HG03565 (cell line): ENCODE results near the gene NR1D2.
A peak's percentile ranks its signal among the peaks of the same experiment; 100 is the strongest.
"Not testable (repeated sequence)": the region's sequence is repeated elsewhere in the genome, so short reads cannot be mapped to it uniquely, and the experiment has no call there.

Experiments used
- ATAC-seq: cut with Tn5 transposase; IDR thresholded peaks from one replicate; pipeline ENCODE4 v1.9.1; 2021; ENCODE audit warnings: mild to moderate bottlenecking, moderate library complexity; ENCODE audit not compliant: unreplicated experiment

NR1D2 gene

GRCh38 chr3:23944861-23945662, at the start of gene NR1D2:
Gene NR1D2, plus strand, starts transcription at chr3:23945286. Its CDS starts 293 bp downstream, at chr3:23945579.
- ATAC-seq, result peak; percentile 32

GRCh38 chr3:23900744-23901143, 44.3 kb upstream of the NR1D2 start:
- ATAC-seq, result no peak

- ATAC-seq, result no peak
Observed at GRCh38 chr3:23904545-23904944, 40.5 kb upstream of the NR1D2 start.

GRCh38 chr3:23909341-23909740, 35.7 kb upstream of the NR1D2 start:
- ATAC-seq, result no peak

- ATAC-seq, result no peak
Observed at GRCh38 chr3:23911397-23911796, 33.7 kb upstream of the NR1D2 start.

GRCh38 chr3:23912335-23912734, 32.8 kb upstream of the NR1D2 start:
- not testable (repeated sequence) for ATAC-seq

- no peak for ATAC-seq
Observed at GRCh38 chr3:23913182-23913581, 31.9 kb upstream of the NR1D2 start.

- peak; percentile 20 for ATAC-seq
Observed at GRCh38 chr3:23913873-23914743, 31.0 kb upstream of the NR1D2 start.

- no peak for ATAC-seq
Observed at GRCh38 chr3:23915537-23916108, 29.5 kb upstream of the NR1D2 start.

GRCh38 chr3:23916152-23916885, 28.8 kb upstream of the NR1D2 start:
- peak; percentile 30 for ATAC-seq

GRCh38 chr3:23916886-23917678, 28.0 kb upstream of the NR1D2 start, which contains the start of the genes NKIRAS1 and RPL15:
Gene NKIRAS1, minus strand, starts transcription at chr3:23916990. Its CDS starts 6,086 bp downstream, at chr3:23910904.
Gene RPL15, plus strand, starts transcription at chr3:23917132. Its CDS starts 728 bp downstream, at chr3:23917860.
- peak; percentile 91 for ATAC-seq

GRCh38 chr3:23917679-23918303, 27.3 kb upstream of the NR1D2 start:
- not testable (repeated sequence) for ATAC-seq

- not testable (repeated sequence) for ATAC-seq
Observed at GRCh38 chr3:23918331-23918730, 26.8 kb upstream of the NR1D2 start.

GRCh38 chr3:23919628-23920027, 25.5 kb upstream of the NR1D2 start:
- no peak for ATAC-seq

- no peak for ATAC-seq
Observed at GRCh38 chr3:23920151-23920655, 24.9 kb upstream of the NR1D2 start.

- no peak for ATAC-seq
Observed at GRCh38 chr3:23921052-23921511, 24.0 kb upstream of the NR1D2 start.

GRCh38 chr3:23923786-23924185, 21.3 kb upstream of the NR1D2 start:
- no peak for ATAC-seq

GRCh38 chr3:23926246-23926645, 18.8 kb upstream of the NR1D2 start:
- no peak for ATAC-seq

- ATAC-seq, result no peak
Observed at GRCh38 chr3:23926736-23927135, 18.4 kb upstream of the NR1D2 start.
